Measurements from ENCODE around the gene IPO11.

Gene IPO11

GRCh38 chr5:62498961-62499360 lies 86.4 kb downstream of the IPO11 start:
- H4K20me1 ChIP-seq (ENCODE audit: low read depth, low read length) = no peaks in the 10 kb centered on the region
- no peak overlapping the region for H3K4me2 ChIP-seq (ENCODE audit: low read depth, low read length, poor library complexity, severe bottlenecking)
- H3K9me3 ChIP-seq (ENCODE audit: insufficient read depth, low read length) = no peaks in the 10 kb centered on the region
- H3F3A ChIP-seq (ENCODE audit: insufficient read depth) = peaks cover 4% of the 10 kb centered on the region; the same call in 1 of the 2 replicates
- no peak overlapping the region for H3K4me3 ChIP-seq (ENCODE audit: insufficient read depth, low read length, poor library complexity, severe bottlenecking)
- no peaks in the 10 kb centered on the region for H3K27me3 ChIP-seq (ENCODE audit: low read length)
- no peaks in the 10 kb centered on the region for H3K9me2 ChIP-seq (replicated peaks; ENCODE audit: insufficient read depth, low read length)
- H3K36me3 ChIP-seq (ENCODE audit: low read length) = no peaks in the 10 kb centered on the region; the same call in 1 of the 2 replicates
- H3K79me2 ChIP-seq (ENCODE audit: insufficient read depth, low read length) = no peaks in the 10 kb centered on the region
- TF ChIP-seq EZH2phosphoT487 (conservative IDR thresholded peaks at IDR 0.05; ENCODE audit: low read length) = no peak
- TF ChIP-seq CTCF (IDR thresholded peaks at IDR 0.05; ENCODE audit: insufficient read depth, low read length, poor library complexity, severe bottlenecking) = no peak
- H2AFZ ChIP-seq (ENCODE audit: low read depth, low read length, severe bottlenecking) = no peak overlapping the region
- no peak overlapping the region for H3K9ac ChIP-seq (ENCODE audit: low read length)
- no peak overlapping the region for H3K27ac ChIP-seq (ENCODE audit: low read depth, low read length)

GRCh38 chr5:62499756-62500155 lies 87.2 kb downstream of the IPO11 start:
- Histone ChIP-seq H3K9ac (ENCODE audit: low read length) (no peak overlapping the region), H3K9me2 (replicated peaks; ENCODE audit: insufficient read depth, low read length) (no peaks in the 10 kb centered on the region), H3F3A (ENCODE audit: insufficient read depth) (no peaks in the 10 kb centered on the region), H2AFZ (ENCODE audit: low read depth, low read length, severe bottlenecking) (no peak overlapping the region), H3K4me2 (ENCODE audit: low read depth, low read length, poor library complexity, severe bottlenecking) (no peak overlapping the region), H4K20me1 (ENCODE audit: low read depth, low read length) (no peaks in the 10 kb centered on the region), H3K27me3 (ENCODE audit: low read length) (no peaks in the 10 kb centered on the region), H3K9me3 (ENCODE audit: insufficient read depth, low read length) (no peaks in the 10 kb centered on the region), H3K27ac (ENCODE audit: low read depth, low read length) (no peak overlapping the region), H3K36me3 (ENCODE audit: low read length) (no peaks in the 10 kb centered on the region; the same call in 1 of the 2 replicates), H3K79me2 (ENCODE audit: insufficient read depth, low read length) (no peaks in the 10 kb centered on the region), H3K4me3 (ENCODE audit: insufficient read depth, low read length, poor library complexity, severe bottlenecking) (no peak overlapping the region)
- no peak for TF ChIP-seq CTCF (IDR thresholded peaks at IDR 0.05; ENCODE audit: insufficient read depth, low read length, poor library complexity, severe bottlenecking)
- TF ChIP-seq EZH2phosphoT487 (conservative IDR thresholded peaks at IDR 0.05; ENCODE audit: low read length) = no peak

- Histone ChIP-seq H3K9me2 (replicated peaks; ENCODE audit: insufficient read depth, low read length) (no peaks in the 10 kb centered on the region), H3K27me3 (ENCODE audit: low read length) (no peaks in the 10 kb centered on the region), H3K9me3 (ENCODE audit: insufficient read depth, low read length) (no peaks in the 10 kb centered on the region), H3K4me3 (ENCODE audit: insufficient read depth, low read length, poor library complexity, severe bottlenecking) (no peak overlapping the region), H2AFZ (ENCODE audit: low read depth, low read length, severe bottlenecking) (no peak overlapping the region), H3K4me2 (ENCODE audit: low read depth, low read length, poor library complexity, severe bottlenecking) (no peak overlapping the region), H3K27ac (ENCODE audit: low read depth, low read length) (no peak overlapping the region), H3K36me3 (ENCODE audit: low read length) (peaks cover 14% of the 10 kb centered on the region; the same call in 1 of the 2 replicates), H4K20me1 (ENCODE audit: low read depth, low read length) (no peaks in the 10 kb centered on the region), H3K9ac (ENCODE audit: low read length) (no peak overlapping the region), H3K79me2 (ENCODE audit: insufficient read depth, low read length) (no peaks in the 10 kb centered on the region), H3F3A (ENCODE audit: insufficient read depth) (no peaks in the 10 kb centered on the region)
- TF ChIP-seq EZH2phosphoT487 (conservative IDR thresholded peaks at IDR 0.05; ENCODE audit: low read length) (no peak), CTCF (IDR thresholded peaks at IDR 0.05; ENCODE audit: insufficient read depth, low read length, poor library complexity, severe bottlenecking) (no peak)
Measured at GRCh38 chr5:62502456-62503101, 90.0 kb downstream of the IPO11 start.
